ENCODE measurements around the gene DLG2.

The DLG2 gene

DNA sequence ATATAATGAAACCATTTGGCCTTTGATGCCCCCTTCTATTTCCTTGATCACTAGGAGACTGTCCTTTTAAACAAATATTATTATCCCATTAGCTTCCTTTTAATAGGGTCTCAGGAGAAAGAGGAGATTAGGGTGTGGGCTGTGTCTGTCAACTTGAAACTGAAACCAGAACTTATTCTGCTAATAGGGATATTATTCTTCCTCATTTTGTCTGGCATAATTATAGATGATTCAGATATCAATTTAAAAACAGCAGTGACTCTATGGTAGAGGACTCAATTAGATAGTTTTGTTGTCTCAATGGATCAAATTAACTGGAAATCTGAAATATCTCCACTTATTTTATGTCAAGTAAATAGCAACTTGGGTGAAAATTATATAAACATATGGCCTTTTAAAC, 1756.1 kb downstream of the DLG2 start:
- in situ Hi-C loops (cut with HindIII; ENCODE audit: low sequenced_read_pairs): no loop called here
- no peak overlapping the region for H3K4me3 ChIP-seq (ENCODE audit: low read depth, low read length)
- TF ChIP-seq CTCF (IDR thresholded peaks at IDR 0.05; ENCODE audit: low read depth, low read length): no peak
- DNase-seq (ENCODE audit: low read depth, low spot score): no peak

GRCh38 chr11:83866655-83867054, 1760.5 kb downstream of the DLG2 start:
- no peak overlapping the region for H3K4me3 ChIP-seq (ENCODE audit: low read depth, low read length)
- no peak for TF ChIP-seq CTCF (IDR thresholded peaks at IDR 0.05; ENCODE audit: low read depth, low read length)
- in situ Hi-C loops (cut with HindIII; ENCODE audit: low sequenced_read_pairs): no loop called here
- no peak for DNase-seq (ENCODE audit: low read depth, low spot score)

- peak; percentile 70 for DNase-seq (ENCODE audit: low read depth, low spot score)
- no peak for TF ChIP-seq CTCF (IDR thresholded peaks at IDR 0.05; ENCODE audit: low read depth, low read length)
- in situ Hi-C loops (cut with HindIII; ENCODE audit: low sequenced_read_pairs): no loop called here
- H3K4me3 ChIP-seq (ENCODE audit: low read depth, low read length): no peak overlapping the region
These were observed 1761.3 kb downstream of the DLG2 start for GRCh38 chr11:83865636-83866461.

DNA sequence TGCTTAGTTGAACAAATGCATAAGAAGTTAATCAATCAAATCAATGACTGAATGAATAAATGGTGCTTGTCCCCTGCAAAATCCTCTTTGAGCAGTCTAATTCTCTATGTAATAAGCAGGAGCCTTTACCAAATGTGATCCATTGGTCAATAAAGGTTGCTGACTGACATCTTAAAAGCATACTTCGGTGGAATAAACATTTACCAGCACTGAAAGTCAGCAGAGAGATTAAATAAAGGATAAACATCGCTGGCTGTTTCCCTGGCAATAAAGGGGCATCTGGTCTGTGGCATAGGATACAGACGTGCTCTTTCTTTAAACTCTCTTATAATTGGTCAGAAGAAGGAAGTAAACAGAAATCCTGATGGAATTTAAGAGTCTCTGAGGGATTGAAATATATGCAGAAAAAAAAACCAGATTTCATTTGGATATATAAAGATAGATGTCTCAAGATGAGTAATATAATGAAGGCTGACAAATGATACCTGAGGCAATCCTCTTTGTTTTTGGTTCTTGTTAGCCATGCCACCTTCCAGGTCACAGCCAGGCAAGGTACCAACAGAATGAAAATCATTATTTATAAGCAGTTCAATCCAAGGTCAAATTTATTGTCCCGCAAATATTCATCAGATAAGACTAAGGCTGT, 1762.6 kb downstream of the DLG2 start:
- in situ Hi-C loops (cut with HindIII; ENCODE audit: low sequenced_read_pairs): no loop called here
- DNase-seq (ENCODE audit: low read depth, low spot score): no peak
- TF ChIP-seq CTCF (IDR thresholded peaks at IDR 0.05; ENCODE audit: low read depth, low read length): no peak
- no peak overlapping the region for H3K4me3 ChIP-seq (ENCODE audit: low read depth, low read length)

- no peak overlapping the region for H3K4me3 ChIP-seq (ENCODE audit: low read depth, low read length)
- in situ Hi-C loops (cut with HindIII; ENCODE audit: low sequenced_read_pairs): no loop called here
- no peak for TF ChIP-seq CTCF (IDR thresholded peaks at IDR 0.05; ENCODE audit: low read depth, low read length)
- DNase-seq (ENCODE audit: low read depth, low spot score): no peak
These were observed 1763.9 kb downstream of the DLG2 start for GRCh38 chr11:83863272-83863671.

- DNase-seq (ENCODE audit: low read depth, low spot score): no peak
- H3K4me3 ChIP-seq (ENCODE audit: low read depth, low read length): no peak overlapping the region
- in situ Hi-C loops (cut with HindIII; ENCODE audit: low sequenced_read_pairs): no loop called here
- TF ChIP-seq CTCF (IDR thresholded peaks at IDR 0.05; ENCODE audit: low read depth, low read length): no peak
These were observed 1764.5 kb downstream of the DLG2 start for GRCh38 chr11:83862691-83863090.

Measured in astrocyte of the spinal cord (primary cell).